HT-29 (cell line): ENCODE results near the gene GTSE1. TPM values are rescaled to one million over a fixed set of nuclear protein-coding genes. Genes with fewer than 3 reads are reported as not detected.

ENCODE experiments used
- DNase-seq: peaks from one replicate; pipeline ENCODE4 v3.0.0-alpha.2; 2015; ENCODE audit warnings: low spot score
- total RNA-seq: library from RNA; depleted of rRNA; stranded (reverse); fragments of >200 nt; shearing (Covaris generic); gene quantifications from 2 replicates; pipeline ENCODE4 v1.2.3, GENCODE V29; 2014

GTSE1 gene
- total RNA-seq, 1 experiment from 2014 or later: 23.5 TPM

DNA sequence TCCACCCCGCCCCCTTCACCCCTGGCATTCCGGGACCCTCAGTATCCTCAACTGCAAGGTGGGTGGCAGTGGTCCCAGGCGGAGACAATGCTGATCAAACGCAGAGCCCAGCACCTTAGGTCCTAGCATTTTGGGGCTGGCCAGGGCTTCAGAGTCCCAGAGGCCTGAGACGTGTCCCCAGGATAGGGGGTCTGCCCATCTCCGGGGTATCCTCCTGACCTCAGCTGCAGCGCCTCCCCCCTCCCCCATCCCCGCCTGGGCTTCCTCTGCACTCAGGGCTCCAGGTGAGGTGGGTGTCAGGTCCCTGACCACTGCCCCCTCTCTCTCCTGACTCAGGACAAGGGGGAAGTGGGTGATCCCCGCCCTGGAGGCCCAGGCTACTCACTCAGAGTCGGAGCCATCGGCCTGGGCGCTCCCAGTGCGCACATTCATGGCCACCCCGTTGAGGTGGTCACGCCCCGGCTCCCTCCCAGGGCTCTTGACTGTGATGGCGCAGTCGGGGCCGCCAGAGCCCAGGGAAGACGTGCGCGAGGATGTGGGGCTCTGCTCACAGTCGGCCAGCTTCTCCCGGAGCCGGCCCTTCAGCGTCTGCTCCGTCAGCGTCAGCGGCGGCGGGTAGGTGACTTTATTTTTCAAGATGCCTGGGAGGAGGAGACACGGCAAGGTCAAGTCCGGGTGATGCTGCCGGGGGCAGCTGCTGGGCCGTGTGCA lies 67.1 kb downstream of the GTSE1 start:
- DNase-seq: no peak

- no peak for DNase-seq
Measured at GRCh38 chr22:46364341-46365165, 67.9 kb downstream of the GTSE1 start.

DNA sequence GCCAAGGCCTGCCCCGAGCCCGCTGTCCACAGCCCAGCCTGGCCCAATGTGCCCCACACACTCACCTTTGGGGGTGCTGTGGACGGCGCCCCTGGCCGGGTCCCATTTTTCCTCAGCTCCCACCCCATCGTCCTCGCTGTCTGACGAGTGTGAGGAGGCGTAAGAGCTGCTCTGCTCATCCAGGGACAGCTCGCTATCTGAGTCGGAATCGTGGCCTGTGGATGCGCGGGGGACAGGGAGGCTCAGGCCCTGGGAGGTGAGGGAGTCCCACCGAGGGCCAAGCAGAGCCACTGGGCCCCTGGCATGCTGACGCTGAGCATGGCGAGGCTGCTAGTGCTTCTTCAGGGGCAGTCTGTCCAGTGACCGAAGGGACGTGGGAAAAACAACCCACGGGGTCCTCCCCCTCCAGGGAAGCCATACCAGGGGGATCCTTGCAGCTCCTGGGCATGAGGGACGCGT lies 68.5 kb downstream of the GTSE1 start:
- DNase-seq: no peak

- no peak for DNase-seq
Measured at GRCh38 chr22:46366327-46366731, 69.7 kb downstream of the GTSE1 start.

DNA sequence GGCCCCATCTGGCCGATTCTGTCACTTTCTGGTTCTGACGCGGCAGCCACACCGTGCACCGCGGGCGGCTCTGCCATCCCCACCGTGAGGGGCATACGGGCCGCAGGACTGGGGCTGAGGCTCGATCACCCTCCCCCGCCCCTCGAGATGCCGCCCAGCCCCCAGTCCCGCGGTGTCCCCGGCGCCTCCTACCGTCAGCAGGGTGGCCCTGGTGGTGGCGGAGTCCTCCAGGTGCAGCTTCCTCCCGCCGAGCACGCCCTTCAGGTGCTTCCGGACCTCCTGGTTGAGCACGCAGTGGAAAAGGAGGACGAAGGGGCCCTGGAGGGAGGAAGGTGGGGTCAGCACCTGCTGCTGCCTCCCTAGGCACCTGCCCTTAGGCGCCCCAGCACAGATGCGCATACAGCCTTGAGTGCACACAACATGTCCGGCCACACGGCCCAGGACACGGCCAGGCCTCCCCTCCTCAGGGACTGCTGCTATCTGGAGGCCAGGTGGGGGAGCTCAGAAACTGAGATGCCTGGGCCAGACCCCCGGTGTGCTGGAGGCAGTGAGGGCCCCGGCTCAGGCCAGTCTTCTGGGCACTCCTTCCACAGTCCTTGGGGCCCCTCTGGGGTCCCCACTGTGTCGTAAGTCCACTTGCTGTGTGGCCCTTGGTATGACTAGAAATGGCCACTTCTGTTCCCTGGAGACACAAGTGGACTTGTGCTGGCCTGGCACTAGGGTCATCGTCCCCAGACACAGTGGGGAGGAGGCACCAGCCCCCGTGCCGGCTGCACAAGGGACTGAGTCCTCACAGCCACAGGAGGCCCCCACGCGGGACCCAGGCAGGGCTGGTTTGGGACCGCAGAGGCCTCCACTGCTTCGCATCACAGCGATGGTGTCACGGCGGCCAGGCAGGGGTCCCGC lies 70.4 kb downstream of the GTSE1 start:
- no peak for DNase-seq

GRCh38 chr22:46367707-46368191 lies 71.1 kb downstream of the GTSE1 start:
- peak; percentile 82 for DNase-seq

DNA sequence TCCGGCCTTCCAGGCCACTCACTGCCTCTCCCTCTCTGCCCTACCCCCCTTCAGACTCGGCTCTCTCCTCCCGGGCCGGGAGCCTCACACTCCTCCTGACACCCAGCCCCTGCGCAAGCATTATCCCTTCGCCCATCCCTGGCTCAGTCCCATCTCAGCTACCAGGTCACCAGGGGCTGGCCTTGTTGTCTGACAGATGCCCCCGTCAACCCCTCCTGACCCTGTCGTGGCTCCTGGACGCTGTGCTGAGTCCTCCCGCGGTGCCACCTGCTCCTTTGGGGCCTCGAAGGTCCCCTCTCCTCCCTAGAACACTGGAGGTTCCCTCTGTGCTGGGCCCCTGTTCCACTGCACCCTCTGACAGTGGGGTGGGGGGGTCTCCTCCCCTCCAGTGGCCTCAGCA lies 71.8 kb downstream of the GTSE1 start:
- no peak for DNase-seq

DNA sequence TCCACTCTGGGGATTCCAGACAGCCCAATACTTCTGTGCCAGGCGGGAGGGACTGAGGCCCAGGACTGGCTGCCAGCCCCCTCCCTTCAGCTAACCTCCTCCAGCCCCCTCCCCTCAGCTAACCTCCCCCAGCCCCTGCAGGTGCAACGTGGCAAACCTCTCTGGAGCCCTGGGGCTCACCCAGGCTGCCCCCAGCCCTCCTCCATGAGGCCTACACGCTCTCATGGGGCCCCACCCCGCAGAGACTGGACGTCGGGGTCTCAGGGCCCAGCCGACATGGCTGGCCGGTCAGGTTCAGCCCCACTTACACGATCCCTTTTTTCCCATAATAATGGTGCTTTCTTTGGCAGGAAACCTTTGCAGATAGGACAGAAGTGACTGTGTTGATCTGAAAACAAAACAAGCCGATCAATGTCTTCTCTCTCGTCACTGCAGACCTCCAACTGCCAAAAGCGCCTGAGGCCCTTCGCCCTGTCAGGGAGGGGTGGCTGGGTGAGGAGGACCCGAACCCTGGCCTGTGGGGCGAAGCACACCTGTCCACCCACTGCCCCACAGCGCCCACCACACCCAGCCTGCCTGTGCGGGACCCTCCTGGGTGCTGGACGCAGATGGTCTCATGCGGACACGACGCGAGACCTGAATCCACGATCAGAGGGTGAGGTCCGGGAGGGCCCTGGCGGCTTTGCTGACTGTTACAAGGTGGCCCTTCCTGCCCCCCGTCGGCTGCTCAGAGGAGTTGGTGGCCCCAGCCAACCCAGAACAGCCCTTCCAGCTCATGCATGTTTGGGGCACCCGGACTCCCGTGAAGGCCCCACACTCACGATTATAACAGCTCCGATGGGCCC lies 72.4 kb downstream of the GTSE1 start:
- no peak for DNase-seq

DNA sequence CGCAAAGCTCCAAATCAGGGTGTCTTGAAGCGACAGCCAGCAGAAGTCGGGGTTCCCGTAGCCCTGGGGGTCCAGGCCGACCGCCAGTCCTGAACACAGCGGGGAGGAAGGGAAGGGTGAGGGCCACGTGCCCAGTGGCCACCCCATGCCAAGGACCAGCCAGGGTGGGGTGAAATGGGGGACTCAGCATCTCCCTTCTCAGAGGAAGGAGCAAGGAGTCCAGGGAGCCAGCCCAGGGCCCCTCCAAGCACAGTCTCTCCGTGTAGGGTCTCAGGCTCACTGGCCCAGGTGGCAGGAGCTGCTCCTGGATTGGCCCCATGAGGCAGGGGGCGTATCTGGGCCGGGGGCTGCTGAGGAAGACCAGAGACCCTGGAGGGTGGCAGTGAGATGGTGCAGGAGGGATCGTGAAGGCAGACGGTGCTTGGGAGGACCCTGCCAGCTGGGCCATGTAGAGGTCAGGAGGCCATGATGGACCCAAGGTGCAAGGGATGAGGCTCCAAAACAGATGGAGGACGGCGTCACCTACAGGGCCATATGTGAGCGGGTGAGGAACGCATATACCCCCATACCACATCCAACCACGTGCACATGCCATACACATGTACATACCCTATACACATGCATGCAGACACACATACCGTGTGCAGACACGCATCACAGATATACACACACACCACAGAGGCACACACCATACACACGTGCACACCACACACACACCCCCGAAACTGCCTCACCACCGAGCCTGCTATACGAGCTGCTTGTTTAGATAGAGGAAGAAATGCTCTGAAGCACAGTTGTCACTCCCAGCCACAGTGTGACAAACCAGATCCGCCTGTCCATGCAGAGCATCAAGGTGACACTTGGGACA lies 73.3 kb downstream of the GTSE1 start:
- no peak for DNase-seq

GRCh38 chr22:46370584-46371291 lies 74.1 kb downstream of the GTSE1 start:
- DNase-seq: peak; percentile 57

- no peak for DNase-seq
Measured at GRCh38 chr22:46371623-46372226, 75.1 kb downstream of the GTSE1 start.

DNA sequence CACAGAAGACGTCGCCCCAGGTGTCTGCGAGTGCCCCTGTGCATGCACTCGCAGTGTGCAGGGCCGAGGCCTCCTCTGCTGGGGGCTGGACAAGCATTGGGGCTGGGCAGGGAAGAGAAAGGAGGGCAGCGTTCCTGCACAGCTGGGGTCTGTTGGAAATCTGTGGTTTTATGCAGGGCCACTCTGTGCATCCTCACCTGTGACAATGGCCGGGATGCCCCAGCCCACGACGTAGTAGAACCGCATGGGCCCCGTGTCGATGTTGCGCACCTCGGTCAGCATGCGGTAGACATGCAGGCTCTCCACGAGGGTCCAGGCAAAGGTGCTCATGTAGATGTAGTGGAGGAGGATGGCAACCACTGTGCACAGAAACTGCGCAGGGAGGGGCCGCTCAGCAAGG lies 76.0 kb downstream of the GTSE1 start:
- DNase-seq: no peak

- no peak for DNase-seq
Measured at GRCh38 chr22:46373159-46373558, 76.5 kb downstream of the GTSE1 start.

DNA sequence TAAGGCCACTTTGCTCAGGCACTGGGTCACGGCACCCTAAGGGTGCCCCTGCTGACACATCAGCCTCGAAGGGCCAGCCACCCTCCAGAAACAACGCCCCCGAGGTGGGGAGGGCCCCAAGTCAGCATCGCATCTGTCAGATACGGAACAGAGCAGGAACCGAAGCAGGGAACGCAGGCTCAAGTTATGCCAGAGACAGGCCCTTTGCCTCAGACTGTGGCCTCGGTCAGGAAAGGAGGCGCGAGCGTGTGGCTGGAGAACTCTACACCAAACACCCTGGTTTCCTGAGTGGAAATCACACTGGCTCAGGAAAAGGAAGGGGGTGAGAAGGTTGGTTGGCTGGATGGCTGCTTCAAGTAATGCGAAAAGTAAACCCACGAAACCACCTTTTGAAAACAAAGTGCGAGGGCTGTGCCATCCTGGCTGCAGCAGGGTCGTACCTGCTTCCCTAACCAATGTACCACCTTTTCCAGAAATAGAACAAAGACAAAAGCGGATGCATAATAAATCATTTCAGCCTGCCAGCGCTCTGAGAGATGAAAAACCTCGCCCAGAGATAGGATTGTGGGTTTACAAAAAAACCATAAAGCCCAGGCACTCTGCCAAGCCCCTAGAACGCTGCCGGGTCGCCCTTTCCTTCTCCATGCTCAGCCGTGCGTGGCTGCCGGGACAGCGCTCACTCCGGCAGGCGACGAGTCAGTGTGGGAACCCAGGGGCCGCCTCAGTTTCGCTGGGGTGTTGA lies 77.4 kb downstream of the GTSE1 start:
- peak; percentile 64 for DNase-seq

- peak; percentile 91 for DNase-seq
Measured at GRCh38 chr22:46374663-46375474, 78.2 kb downstream of the GTSE1 start.

DNA sequence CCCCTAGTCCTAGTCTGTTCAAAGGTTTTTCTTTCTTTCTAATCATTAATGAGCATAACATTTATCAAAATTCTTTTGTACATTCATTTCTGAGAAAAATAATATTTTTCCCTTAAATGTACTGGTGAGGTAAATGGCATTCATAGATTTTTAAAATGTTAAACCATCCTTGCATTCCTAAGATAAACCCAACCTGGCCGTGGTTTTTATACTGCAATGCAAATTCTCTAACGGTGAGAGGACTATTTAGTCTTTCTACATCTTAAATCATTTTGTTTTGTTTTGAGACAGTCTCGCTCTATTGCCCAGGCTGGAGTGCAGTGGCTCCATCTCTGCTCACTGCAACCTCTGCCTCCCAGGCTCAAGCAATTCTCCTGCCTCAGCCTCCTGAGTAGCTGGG lies 79.4 kb downstream of the GTSE1 start:
- DNase-seq: no peak

GRCh38 chr22:46376908-46377524 lies 80.3 kb downstream of the GTSE1 start:
- DNase-seq: no peak
